ENCODE measurements around the gene GHDC.

The GHDC gene

GRCh38 chr17:42192189-42193126 lies 1.8 kb downstream of the GHDC start:
- H3K4me3 ChIP-seq (replicated peaks; ENCODE audit: low read depth, low read length), result no peak overlapping the region
- no peaks in the 10 kb centered on the region for H3K27me3 ChIP-seq (replicated peaks; ENCODE audit: control insufficient read depth, insufficient read depth, low read length)

GRCh38 chr17:42191275-42191608 lies 3.1 kb downstream of the GHDC start:
- TF ChIP-seq CTCF (IDR thresholded peaks at IDR 0.05; ENCODE audit: insufficient read depth, low read length, poor library complexity, severe bottlenecking), result no peak
- no peak for DNase-seq (ENCODE audit: extremely low read depth, insufficient read length)
- H3K4me3 ChIP-seq (replicated peaks; ENCODE audit: low read depth, low read length), result no peak overlapping the region
- H3K36me3 ChIP-seq (ENCODE audit: control insufficient read depth, insufficient read depth, low read length), result no peaks in the 10 kb centered on the region; the same call in 1 of the 2 replicates
- no peaks in the 10 kb centered on the region for H3K27me3 ChIP-seq (replicated peaks; ENCODE audit: control insufficient read depth, insufficient read depth, low read length)

More at GRCh38 chr17:42192189-42193126, 1.8 kb downstream of the GHDC start:
- TF ChIP-seq CTCF (IDR thresholded peaks at IDR 0.05; ENCODE audit: insufficient read depth, low read length, poor library complexity, severe bottlenecking), result no peak
- no peaks in the 10 kb centered on the region; the same call in 1 of the 2 replicates for H3K36me3 ChIP-seq (ENCODE audit: control insufficient read depth, insufficient read depth, low read length)
- DNase-seq (ENCODE audit: extremely low read depth, insufficient read length), result no peak

GRCh38 chr17:42190491-42191274 lies 3.6 kb downstream of the GHDC start:
- no peaks in the 10 kb centered on the region; the same call in 1 of the 2 replicates for H3K36me3 ChIP-seq (ENCODE audit: control insufficient read depth, insufficient read depth, low read length)
- H3K4me3 ChIP-seq (replicated peaks; ENCODE audit: low read depth, low read length), result no peak overlapping the region
- no peak for DNase-seq (ENCODE audit: extremely low read depth, insufficient read length)
- no peak for TF ChIP-seq CTCF (IDR thresholded peaks at IDR 0.05; ENCODE audit: insufficient read depth, low read length, poor library complexity, severe bottlenecking)
- no peaks in the 10 kb centered on the region for H3K27me3 ChIP-seq (replicated peaks; ENCODE audit: control insufficient read depth, insufficient read depth, low read length)

GRCh38 chr17:42189651-42189965 lies 4.7 kb downstream of the GHDC start:
- Histone ChIP-seq H3K27me3 (replicated peaks; ENCODE audit: control insufficient read depth, insufficient read depth, low read length) (no peaks in the 10 kb centered on the region), H3K36me3 (ENCODE audit: control insufficient read depth, insufficient read depth, low read length) (no peaks in the 10 kb centered on the region; the same call in 1 of the 2 replicates), H3K4me3 (replicated peaks; ENCODE audit: low read depth, low read length) (no peak overlapping the region)
- no peak for DNase-seq (ENCODE audit: extremely low read depth, insufficient read length)
- TF ChIP-seq CTCF (IDR thresholded peaks at IDR 0.05; ENCODE audit: insufficient read depth, low read length, poor library complexity, severe bottlenecking), result no peak

- Histone ChIP-seq H3K36me3 (ENCODE audit: control insufficient read depth, insufficient read depth, low read length) (no peaks in the 10 kb centered on the region; the same call in 1 of the 2 replicates), H3K4me3 (replicated peaks; ENCODE audit: low read depth, low read length) (no peak overlapping the region), H3K27me3 (replicated peaks; ENCODE audit: control insufficient read depth, insufficient read depth, low read length) (no peaks in the 10 kb centered on the region)
- no peak for TF ChIP-seq CTCF (IDR thresholded peaks at IDR 0.05; ENCODE audit: insufficient read depth, low read length, poor library complexity, severe bottlenecking)
- no peak for DNase-seq (ENCODE audit: extremely low read depth, insufficient read length)
These were observed 5.3 kb downstream of the GHDC start for GRCh38 chr17:42188749-42189650.
